HL-60 (cell line): ENCODE results near the gene WDR45B.
A peak's percentile ranks its signal among the peaks of the same experiment; 100 is the strongest.

Source experiments
- DNase-seq, 2 experiments: peaks; one replicate each; pipeline ENCODE4 v3.0.0-alpha.2; 2010 to 2020; ENCODE audit warnings: low read depth in 1 of 2, low spot score in 1 of 2
- H3K27ac ChIP-seq: fragments of 250-450 bp; sonication (Bioruptor Pico); replicated peaks from 2 replicates; pipeline ENCODE4 v1.5.1; 2020; ENCODE audit warnings: mild to moderate bottlenecking, moderate library complexity
- H3K27me3 ChIP-seq: fragments of 250-450 bp; sonication (Bioruptor Pico); 2 replicates; pipeline ENCODE4 v1.5.1; 2021; ENCODE audit warnings: mild to moderate bottlenecking, moderate library complexity; ENCODE audit not compliant: insufficient read depth, poor library complexity, severe bottlenecking
- H3K4me3 ChIP-seq: replicated peaks from 2 replicates; pipeline ENCODE4 v1.5.1; 2011; ENCODE audit warnings: mild to moderate bottlenecking, control low read depth, low read length; ENCODE audit not compliant: insufficient read depth
- GABPA ChIP-seq: IDR thresholded peaks from 2 replicates; pipeline ENCODE4 v1.6.1; 2012; ENCODE audit warnings: low read depth
- POLR2AphosphoS5 ChIP-seq: IDR thresholded peaks from 2 replicates; pipeline ENCODE4 v1.6.1; 2012; ENCODE audit warnings: low read depth
- SPI1 ChIP-seq: IDR thresholded peaks from 2 replicates; pipeline ENCODE4 v1.6.1; 2012; ENCODE audit warnings: low read depth, mild to moderate bottlenecking, borderline replicate concordance
- TF ChIP-seq, protein P1 (sequence below): IDR thresholded peaks from 2 replicates; pipeline ENCODE4 v1.6.1; 2012; ENCODE audit warnings: low read depth; ENCODE audit not compliant: insufficient replicate concordance
- TF ChIP-seq, protein P2 (sequence below): IDR thresholded peaks from one replicate; pipeline ENCODE4 v1.5.1; 2011; ENCODE audit warnings: low read length, control low read depth, inconsistent platforms; ENCODE audit not compliant: insufficient read depth

Gene WDR45B

DNA sequence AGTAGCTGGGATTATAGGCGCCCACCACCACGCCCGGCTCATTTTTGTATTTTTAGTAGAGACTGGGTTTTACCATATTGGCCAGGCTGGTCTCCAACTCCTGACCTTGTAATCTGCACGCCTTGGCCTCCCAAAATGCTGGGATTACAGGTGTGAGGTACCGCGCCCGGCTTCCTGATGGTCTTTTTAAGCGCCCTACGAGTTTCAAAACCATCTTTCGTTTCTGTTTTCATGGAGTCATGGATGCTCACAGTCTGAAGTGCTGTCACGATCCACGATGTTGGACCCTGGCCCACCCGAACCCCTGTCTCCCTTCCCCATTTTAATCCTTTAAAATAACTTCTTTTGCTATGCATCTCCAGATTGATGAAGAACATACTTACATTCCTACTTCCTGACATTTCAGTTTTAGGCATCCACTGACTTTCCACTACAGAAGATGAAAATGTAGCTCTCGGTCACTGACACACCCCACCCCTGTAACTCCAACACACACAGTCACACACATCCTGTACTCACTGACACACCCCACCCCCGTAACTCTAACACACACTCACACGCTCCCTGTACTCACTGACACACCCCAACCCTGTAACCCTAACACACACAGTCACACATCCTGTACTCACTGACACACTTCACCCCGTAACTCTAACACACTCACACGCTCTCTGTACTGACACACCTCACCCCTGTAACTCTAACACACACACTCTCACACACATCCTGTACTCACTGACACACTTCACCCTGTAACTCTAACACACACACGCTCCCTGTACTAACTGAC is 22.6 kb upstream of the WDR45B start:
- Histone ChIP-seq H3K27me3 (no peaks in the 10 kb centered on the region), H3K27ac (no peak overlapping the region), H3K4me3 (no peak overlapping the region)
- TF ChIP-seq, protein P1, sequence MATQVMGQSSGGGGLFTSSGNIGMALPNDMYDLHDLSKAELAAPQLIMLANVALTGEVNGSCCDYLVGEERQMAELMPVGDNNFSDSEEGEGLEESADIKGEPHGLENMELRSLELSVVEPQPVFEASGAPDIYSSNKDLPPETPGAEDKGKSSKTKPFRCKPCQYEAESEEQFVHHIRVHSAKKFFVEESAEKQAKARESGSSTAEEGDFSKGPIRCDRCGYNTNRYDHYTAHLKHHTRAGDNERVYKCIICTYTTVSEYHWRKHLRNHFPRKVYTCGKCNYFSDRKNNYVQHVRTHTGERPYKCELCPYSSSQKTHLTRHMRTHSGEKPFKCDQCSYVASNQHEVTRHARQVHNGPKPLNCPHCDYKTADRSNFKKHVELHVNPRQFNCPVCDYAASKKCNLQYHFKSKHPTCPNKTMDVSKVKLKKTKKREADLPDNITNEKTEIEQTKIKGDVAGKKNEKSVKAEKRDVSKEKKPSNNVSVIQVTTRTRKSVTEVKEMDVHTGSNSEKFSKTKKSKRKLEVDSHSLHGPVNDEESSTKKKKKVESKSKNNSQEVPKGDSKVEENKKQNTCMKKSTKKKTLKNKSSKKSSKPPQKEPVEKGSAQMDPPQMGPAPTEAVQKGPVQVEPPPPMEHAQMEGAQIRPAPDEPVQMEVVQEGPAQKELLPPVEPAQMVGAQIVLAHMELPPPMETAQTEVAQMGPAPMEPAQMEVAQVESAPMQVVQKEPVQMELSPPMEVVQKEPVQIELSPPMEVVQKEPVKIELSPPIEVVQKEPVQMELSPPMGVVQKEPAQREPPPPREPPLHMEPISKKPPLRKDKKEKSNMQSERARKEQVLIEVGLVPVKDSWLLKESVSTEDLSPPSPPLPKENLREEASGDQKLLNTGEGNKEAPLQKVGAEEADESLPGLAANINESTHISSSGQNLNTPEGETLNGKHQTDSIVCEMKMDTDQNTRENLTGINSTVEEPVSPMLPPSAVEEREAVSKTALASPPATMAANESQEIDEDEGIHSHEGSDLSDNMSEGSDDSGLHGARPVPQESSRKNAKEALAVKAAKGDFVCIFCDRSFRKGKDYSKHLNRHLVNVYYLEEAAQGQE: no peak
- TF ChIP-seq GABPA (no peak), POLR2AphosphoS5 (no peak)
- no peak for DNase-seq

DNA sequence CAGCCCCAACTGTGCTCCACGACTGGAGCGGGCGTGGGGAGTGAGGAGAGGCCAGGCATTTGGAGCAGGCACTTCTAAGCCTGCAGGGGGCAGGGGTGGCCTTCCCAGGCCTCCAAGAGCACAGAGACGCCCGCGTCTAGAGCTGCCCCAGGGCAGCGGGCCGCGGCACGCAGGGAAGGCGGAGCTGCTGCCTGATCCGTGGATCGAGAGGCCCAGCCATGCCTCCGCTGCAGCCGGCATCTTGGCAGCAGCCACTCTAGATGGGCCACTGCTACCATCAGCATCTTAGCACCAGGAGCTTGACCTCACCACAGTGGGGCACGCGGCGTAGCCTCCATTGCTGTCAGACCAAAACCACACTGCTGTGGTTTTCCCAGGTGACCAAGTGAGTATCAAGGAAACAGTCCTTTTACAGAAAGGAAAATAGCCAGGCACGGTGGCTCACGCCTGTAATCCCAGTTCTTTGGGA is 20.4 kb upstream of the WDR45B start:
- H3K27ac ChIP-seq: no peak overlapping the region
- H3K27me3 ChIP-seq: no peaks in the 10 kb centered on the region
- TF ChIP-seq, protein P2, sequence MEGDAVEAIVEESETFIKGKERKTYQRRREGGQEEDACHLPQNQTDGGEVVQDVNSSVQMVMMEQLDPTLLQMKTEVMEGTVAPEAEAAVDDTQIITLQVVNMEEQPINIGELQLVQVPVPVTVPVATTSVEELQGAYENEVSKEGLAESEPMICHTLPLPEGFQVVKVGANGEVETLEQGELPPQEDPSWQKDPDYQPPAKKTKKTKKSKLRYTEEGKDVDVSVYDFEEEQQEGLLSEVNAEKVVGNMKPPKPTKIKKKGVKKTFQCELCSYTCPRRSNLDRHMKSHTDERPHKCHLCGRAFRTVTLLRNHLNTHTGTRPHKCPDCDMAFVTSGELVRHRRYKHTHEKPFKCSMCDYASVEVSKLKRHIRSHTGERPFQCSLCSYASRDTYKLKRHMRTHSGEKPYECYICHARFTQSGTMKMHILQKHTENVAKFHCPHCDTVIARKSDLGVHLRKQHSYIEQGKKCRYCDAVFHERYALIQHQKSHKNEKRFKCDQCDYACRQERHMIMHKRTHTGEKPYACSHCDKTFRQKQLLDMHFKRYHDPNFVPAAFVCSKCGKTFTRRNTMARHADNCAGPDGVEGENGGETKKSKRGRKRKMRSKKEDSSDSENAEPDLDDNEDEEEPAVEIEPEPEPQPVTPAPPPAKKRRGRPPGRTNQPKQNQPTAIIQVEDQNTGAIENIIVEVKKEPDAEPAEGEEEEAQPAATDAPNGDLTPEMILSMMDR: peak; percentile 75
- TF ChIP-seq SPI1: no peak
- no peak for TF ChIP-seq GABPA
- TF ChIP-seq POLR2AphosphoS5: 0 out of 2 replicates have a peak, but pooled peaks have one; percentile 34
- TF ChIP-seq, protein P1: no peak
- H3K4me3 ChIP-seq: peak overlapping the region; percentile 31
- DNase-seq: peak; percentile 57 to 82

DNA sequence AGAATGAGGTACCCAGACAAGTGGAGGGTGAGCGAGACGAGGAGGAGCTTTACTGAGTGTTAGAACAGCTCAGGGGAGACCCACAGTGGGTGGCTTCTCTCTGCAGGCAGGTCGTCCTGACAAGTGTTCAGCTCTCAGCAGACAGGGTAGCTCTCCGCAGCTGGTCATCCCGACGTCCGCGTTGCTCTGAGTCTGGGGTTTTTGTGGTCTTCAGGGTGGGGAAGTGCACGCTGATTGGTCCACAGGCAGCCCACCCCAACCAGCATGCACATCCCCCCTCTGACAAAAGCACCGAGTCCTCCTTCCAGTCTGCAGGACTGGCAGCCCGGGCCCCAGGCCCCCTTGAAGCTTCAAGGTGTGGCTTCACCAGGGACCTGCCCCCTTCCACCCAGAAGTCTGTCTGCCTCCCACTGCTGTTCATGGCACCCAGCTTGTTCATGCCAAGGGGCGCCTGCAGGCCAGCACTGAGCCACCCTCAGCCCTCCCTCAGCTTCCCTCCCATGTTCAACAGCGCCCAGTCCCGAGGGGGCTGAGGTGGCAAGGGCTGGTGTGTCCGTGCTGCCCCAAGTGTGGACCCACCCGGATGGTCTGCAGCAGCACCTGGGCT is 19.9 kb upstream of the WDR45B start:
- DNase-seq: no peak
- TF ChIP-seq, protein P2: no peak
- TF ChIP-seq, protein P1: no peak
- TF ChIP-seq GABPA (no peak), SPI1 (no peak), POLR2AphosphoS5 (no peak)
- H3K4me3 ChIP-seq: no peak overlapping the region
- no peak overlapping the region for H3K27ac ChIP-seq
- no peaks in the 10 kb centered on the region for H3K27me3 ChIP-seq
